ENCODE results near the gene MBP. TPM values are rescaled to one million over a fixed set of nuclear protein-coding genes. Genes with fewer than 3 reads are reported as not detected.
A peak's percentile ranks its signal among the peaks of the same experiment; 100 is the strongest.

MBP gene
- polyA plus RNA-seq (2013, experiment 1 of 4), result 1.3 TPM
- polyA plus RNA-seq (2013, experiment 2 of 4), result 0.85 TPM
- 1.7 TPM for polyA plus RNA-seq (2013, experiment 3 of 4)
- polyA plus RNA-seq (2013, experiment 4 of 4), result 0.93 TPM

- no peak within 1 kb of the TSS for H3K27ac ChIP-seq (ENCODE audit: insufficient read depth, low read depth, low read length, poor library complexity, severe bottlenecking)
- H3K4me3 ChIP-seq (ENCODE audit: insufficient read depth, low read depth, low read length), result peak within 1 kb of the TSS; percentile 47
- peaks cover 61% of the 10 kb centered on the region for H3K27me3 ChIP-seq (ENCODE audit: control insufficient read depth, insufficient read depth, low read length, poor library complexity, severe bottlenecking)
- H3K4me1 ChIP-seq (ENCODE audit: control insufficient read depth, insufficient read depth, low read length), result peaks cover 15% of the 10 kb centered on the region
- WGBS, 2 experiments, result 0 to 1% methylated on average over 88 of the region's 88 CpGs
- no peaks in the 10 kb centered on the region for H3K36me3 ChIP-seq (ENCODE audit: control insufficient read depth, insufficient read depth, low read length)
- H3K9me3 ChIP-seq (ENCODE audit: control insufficient read depth, low read length), result no peaks in the 10 kb centered on the region
These were observed at the start of gene MBP for GRCh38 chr18:77132369-77133050. Gene MBP, minus strand, starts transcription at chr18:77132783. Its CDS starts 27,522 bp downstream, at chr18:77105261.

DNA sequence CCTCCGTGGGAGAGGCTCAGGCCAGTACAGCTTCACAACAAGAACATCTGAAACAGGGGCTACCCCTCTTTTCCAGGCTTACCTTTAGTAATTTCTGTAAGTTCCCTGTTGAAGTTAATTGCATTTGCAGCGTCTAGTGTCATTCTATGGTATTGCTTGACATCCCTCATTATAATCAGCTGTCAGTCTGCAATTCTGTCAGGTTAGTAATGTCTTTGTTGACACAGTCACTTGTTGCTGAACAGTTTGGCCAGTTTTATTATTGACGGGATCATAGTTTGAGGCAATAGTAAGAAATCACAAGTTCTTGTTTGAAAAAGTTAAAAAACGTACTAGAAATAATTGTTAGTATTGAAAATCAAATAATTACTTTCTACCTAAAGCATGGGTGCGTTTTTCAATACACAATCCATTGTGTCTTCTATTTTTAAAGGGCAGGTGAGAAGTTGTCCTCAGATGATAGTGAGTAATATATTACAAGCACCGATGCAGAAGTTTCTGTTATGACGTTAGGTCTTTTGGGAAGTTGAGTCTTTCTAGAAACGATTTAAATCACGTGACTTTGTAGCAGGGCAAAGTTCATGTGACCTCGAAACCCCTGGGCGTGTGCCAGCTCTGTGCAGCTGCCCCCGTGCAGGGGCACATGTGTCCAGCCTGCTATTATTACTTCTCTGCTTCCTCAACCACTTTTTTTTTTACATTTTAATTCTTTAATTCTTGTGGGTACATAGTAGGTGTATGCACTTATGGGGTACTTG is 49.5 kb upstream of the MBP start:
- Histone ChIP-seq H3K4me3 (ENCODE audit: insufficient read depth, low read depth, low read length) (no peak overlapping the region), H3K9me3 (ENCODE audit: control insufficient read depth, low read length) (no peaks in the 10 kb centered on the region), H3K27me3 (ENCODE audit: control insufficient read depth, insufficient read depth, low read length, poor library complexity, severe bottlenecking) (no peaks in the 10 kb centered on the region), H3K4me1 (ENCODE audit: control insufficient read depth, insufficient read depth, low read length) (no peaks in the 10 kb centered on the region), H3K36me3 (ENCODE audit: control insufficient read depth, insufficient read depth, low read length) (no peaks in the 10 kb centered on the region), H3K27ac (ENCODE audit: insufficient read depth, low read depth, low read length, poor library complexity, severe bottlenecking) (no peak overlapping the region)
- 94 to 95% methylated on average over 10 to 11 of the region's 12 CpGs for WGBS, 2 experiments

DNA sequence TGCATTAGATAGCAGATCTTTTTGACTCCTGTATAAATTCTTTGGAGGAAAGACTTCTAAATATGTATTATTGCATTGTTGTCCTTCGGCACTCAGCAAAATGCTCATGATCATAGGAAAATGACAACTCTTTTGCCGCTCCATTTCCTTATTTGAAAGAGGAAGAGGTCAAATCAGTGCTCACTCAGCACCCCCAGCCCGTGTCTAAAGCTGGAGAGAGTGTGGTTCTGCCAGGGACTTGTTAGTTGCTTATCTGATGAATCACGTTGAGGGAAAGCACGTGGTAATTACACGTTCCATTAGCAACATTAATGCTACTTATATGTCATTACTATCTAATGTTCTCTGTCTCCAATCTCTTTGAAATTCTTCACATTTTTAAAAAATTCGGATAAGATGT is 46.0 kb upstream of the MBP start:
- H3K4me1 ChIP-seq (ENCODE audit: control insufficient read depth, insufficient read depth, low read length), result no peaks in the 10 kb centered on the region
- WGBS, 2 experiments, result 96 to 97% methylated on average over 7 of the region's 7 CpGs
- no peaks in the 10 kb centered on the region for H3K36me3 ChIP-seq (ENCODE audit: control insufficient read depth, insufficient read depth, low read length)
- H3K27ac ChIP-seq (ENCODE audit: insufficient read depth, low read depth, low read length, poor library complexity, severe bottlenecking), result no peak overlapping the region
- H3K4me3 ChIP-seq (ENCODE audit: insufficient read depth, low read depth, low read length), result no peak overlapping the region
- no peaks in the 10 kb centered on the region for H3K27me3 ChIP-seq (ENCODE audit: control insufficient read depth, insufficient read depth, low read length, poor library complexity, severe bottlenecking)
- H3K9me3 ChIP-seq (ENCODE audit: control insufficient read depth, low read length), result no peaks in the 10 kb centered on the region

- H3K4me1 ChIP-seq (ENCODE audit: control insufficient read depth, insufficient read depth, low read length), result no peaks in the 10 kb centered on the region
- no peaks in the 10 kb centered on the region for H3K36me3 ChIP-seq (ENCODE audit: control insufficient read depth, insufficient read depth, low read length)
- WGBS, 2 experiments, result 86 to 91% methylated on average over 1 of the region's 1 CpG
- no peak overlapping the region for H3K27ac ChIP-seq (ENCODE audit: insufficient read depth, low read depth, low read length, poor library complexity, severe bottlenecking)
- H3K9me3 ChIP-seq (ENCODE audit: control insufficient read depth, low read length), result no peaks in the 10 kb centered on the region
- H3K4me3 ChIP-seq (ENCODE audit: insufficient read depth, low read depth, low read length), result no peak overlapping the region
- no peaks in the 10 kb centered on the region for H3K27me3 ChIP-seq (ENCODE audit: control insufficient read depth, insufficient read depth, low read length, poor library complexity, severe bottlenecking)
These were observed 44.4 kb upstream of the MBP start for GRCh38 chr18:77177009-77177408.

DNA sequence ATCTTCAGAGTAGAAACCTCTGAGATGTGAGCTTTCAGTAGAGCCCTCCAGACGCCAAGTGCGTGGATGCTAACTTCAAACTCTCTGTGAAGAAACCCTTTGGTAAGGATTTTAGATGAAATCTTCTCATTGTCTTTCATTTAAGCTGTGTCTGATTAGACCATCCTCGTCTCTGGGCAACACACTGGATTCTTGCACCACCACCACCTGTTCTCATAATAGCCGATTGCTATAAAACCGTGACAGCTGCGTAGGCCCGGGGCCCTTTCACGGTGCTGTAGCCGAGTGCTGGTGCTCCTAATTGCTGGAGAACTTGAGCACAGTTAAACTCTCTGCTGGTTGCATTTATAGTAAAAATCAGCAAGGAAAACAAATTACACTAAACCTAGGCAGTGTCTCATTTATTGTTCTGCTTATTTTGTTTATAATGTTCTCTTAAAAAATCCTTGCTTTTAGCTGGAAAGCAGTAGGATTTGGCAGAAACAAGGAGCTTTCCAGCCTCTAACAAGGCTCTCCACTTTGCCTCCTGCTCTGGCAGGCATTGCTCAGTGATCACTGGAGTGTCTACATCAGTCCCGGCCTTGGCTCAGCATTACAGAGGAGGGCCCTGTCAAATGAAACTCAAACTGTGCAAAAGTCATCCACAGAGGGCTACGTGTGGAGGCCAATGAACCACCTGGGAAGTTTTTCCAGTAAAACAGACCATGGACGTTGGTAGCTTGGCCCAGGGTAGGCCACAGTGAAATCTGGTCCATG is 40.9 kb upstream of the MBP start:
- Histone ChIP-seq H3K36me3 (ENCODE audit: control insufficient read depth, insufficient read depth, low read length) (no peaks in the 10 kb centered on the region), H3K4me1 (ENCODE audit: control insufficient read depth, insufficient read depth, low read length) (no peaks in the 10 kb centered on the region), H3K27me3 (ENCODE audit: control insufficient read depth, insufficient read depth, low read length, poor library complexity, severe bottlenecking) (no peaks in the 10 kb centered on the region), H3K4me3 (ENCODE audit: insufficient read depth, low read depth, low read length) (no peak overlapping the region), H3K27ac (ENCODE audit: insufficient read depth, low read depth, low read length, poor library complexity, severe bottlenecking) (no peak overlapping the region), H3K9me3 (ENCODE audit: control insufficient read depth, low read length) (no peaks in the 10 kb centered on the region)
- WGBS, 2 experiments, result 71% methylated on average over 12 of the region's 12 CpGs

DNA sequence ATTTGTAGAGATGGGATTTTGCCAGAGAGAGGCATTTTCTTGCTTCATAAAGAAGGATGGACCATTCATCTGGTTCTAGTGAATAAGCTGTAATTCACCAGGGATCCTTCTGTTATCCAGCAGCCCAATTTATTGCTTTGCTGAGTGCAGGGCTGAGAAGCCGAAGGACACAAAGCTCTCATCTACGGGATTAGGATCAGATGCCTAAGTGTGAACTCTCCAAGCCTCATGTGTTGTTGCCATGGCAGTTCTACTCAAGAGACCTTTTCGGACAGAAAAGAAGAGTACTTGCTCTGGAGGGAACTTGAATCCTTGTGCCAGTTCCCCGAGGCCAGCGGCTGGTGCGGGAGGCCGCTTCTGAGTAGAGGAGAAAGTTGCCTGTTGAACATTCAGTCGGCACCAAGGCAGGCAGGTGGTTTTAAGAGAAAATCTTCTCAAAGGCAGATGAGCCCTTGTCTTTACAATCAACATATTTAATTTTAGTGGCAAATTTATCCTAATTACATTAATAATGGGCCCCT is 38.4 kb upstream of the MBP start:
- Histone ChIP-seq H3K4me1 (ENCODE audit: control insufficient read depth, insufficient read depth, low read length) (peaks cover 4% of the 10 kb centered on the region), H3K27ac (ENCODE audit: insufficient read depth, low read depth, low read length, poor library complexity, severe bottlenecking) (no peak overlapping the region), H3K27me3 (ENCODE audit: control insufficient read depth, insufficient read depth, low read length, poor library complexity, severe bottlenecking) (no peaks in the 10 kb centered on the region), H3K4me3 (ENCODE audit: insufficient read depth, low read depth, low read length) (no peak overlapping the region), H3K36me3 (ENCODE audit: control insufficient read depth, insufficient read depth, low read length) (no peaks in the 10 kb centered on the region), H3K9me3 (ENCODE audit: control insufficient read depth, low read length) (no peaks in the 10 kb centered on the region)
- 67 to 71% methylated on average over 8 of the region's 8 CpGs for WGBS, 2 experiments

GRCh38 chr18:77168811-77169311 is 36.3 kb upstream of the MBP start:
- 86 to 91% methylated on average over 15 of the region's 15 CpGs for WGBS, 2 experiments
- Histone ChIP-seq H3K4me3 (ENCODE audit: insufficient read depth, low read depth, low read length) (no peak overlapping the region), H3K36me3 (ENCODE audit: control insufficient read depth, insufficient read depth, low read length) (no peaks in the 10 kb centered on the region), H3K27ac (ENCODE audit: insufficient read depth, low read depth, low read length, poor library complexity, severe bottlenecking) (no peak overlapping the region), H3K4me1 (ENCODE audit: control insufficient read depth, insufficient read depth, low read length) (peaks cover 4% of the 10 kb centered on the region), H3K9me3 (ENCODE audit: control insufficient read depth, low read length) (no peaks in the 10 kb centered on the region), H3K27me3 (ENCODE audit: control insufficient read depth, insufficient read depth, low read length, poor library complexity, severe bottlenecking) (no peaks in the 10 kb centered on the region)

GRCh38 chr18:77167251-77167650 is 34.7 kb upstream of the MBP start:
- Histone ChIP-seq H3K4me3 (ENCODE audit: insufficient read depth, low read depth, low read length) (no peak overlapping the region), H3K36me3 (ENCODE audit: control insufficient read depth, insufficient read depth, low read length) (no peaks in the 10 kb centered on the region), H3K27ac (ENCODE audit: insufficient read depth, low read depth, low read length, poor library complexity, severe bottlenecking) (no peak overlapping the region), H3K9me3 (ENCODE audit: control insufficient read depth, low read length) (no peaks in the 10 kb centered on the region), H3K27me3 (ENCODE audit: control insufficient read depth, insufficient read depth, low read length, poor library complexity, severe bottlenecking) (no peaks in the 10 kb centered on the region), H3K4me1 (ENCODE audit: control insufficient read depth, insufficient read depth, low read length) (peaks cover 4% of the 10 kb centered on the region)
- WGBS, 2 experiments, result 57 to 62% methylated on average over 5 of the region's 5 CpGs

- H3K4me1 ChIP-seq (ENCODE audit: control insufficient read depth, insufficient read depth, low read length), result peaks cover 4% of the 10 kb centered on the region
- WGBS, 2 experiments, result 92% methylated on average over 11 of the region's 11 CpGs
- H3K27me3 ChIP-seq (ENCODE audit: control insufficient read depth, insufficient read depth, low read length, poor library complexity, severe bottlenecking), result no peaks in the 10 kb centered on the region
- H3K27ac ChIP-seq (ENCODE audit: insufficient read depth, low read depth, low read length, poor library complexity, severe bottlenecking), result no peak overlapping the region
- no peaks in the 10 kb centered on the region for H3K9me3 ChIP-seq (ENCODE audit: control insufficient read depth, low read length)
- H3K4me3 ChIP-seq (ENCODE audit: insufficient read depth, low read depth, low read length), result no peak overlapping the region
- H3K36me3 ChIP-seq (ENCODE audit: control insufficient read depth, insufficient read depth, low read length), result no peaks in the 10 kb centered on the region
These were observed 33.9 kb upstream of the MBP start for GRCh38 chr18:77166523-77166922.
